Measurements from ENCODE around the gene GLCE.

DNA sequence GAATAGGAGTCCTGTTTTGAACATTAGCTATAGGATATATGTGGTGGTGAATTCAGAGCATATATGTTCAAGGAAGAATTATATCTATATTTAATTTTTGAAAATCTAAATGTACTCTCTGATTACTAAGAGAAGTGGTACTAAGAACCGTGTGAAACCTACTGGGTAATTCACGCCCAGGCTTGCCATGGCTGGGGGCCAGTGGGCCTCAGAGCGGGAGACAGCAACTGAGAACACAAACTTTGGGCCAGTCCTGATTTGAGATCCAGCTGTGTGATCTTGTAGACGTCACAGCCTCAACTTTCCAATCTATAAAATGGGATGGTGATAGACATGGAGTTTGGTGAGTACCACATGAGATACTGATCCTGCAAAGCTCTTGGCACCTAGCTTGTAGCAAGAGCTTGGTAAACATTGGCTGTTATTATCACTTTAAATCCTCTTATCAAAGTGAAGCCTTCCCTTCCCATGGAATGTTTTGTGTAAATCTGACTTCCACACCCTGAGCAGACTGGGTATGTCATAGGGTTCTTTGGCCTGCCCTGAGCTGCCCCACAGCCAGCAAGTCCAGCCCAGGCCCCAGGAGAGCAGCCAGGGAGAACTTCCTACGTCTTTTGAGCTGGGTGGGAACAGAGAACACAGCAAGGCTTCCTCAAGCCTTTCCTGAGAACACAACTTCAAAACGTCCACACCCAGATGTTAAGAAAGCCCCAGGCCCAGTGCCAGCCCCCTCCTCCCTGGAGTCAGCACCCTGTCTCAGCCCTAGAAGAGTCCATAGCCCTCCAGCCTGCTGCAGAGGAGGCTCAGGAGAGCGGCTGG, 130.1 kb downstream of the GLCE start:
- TF ChIP-seq, protein P1, sequence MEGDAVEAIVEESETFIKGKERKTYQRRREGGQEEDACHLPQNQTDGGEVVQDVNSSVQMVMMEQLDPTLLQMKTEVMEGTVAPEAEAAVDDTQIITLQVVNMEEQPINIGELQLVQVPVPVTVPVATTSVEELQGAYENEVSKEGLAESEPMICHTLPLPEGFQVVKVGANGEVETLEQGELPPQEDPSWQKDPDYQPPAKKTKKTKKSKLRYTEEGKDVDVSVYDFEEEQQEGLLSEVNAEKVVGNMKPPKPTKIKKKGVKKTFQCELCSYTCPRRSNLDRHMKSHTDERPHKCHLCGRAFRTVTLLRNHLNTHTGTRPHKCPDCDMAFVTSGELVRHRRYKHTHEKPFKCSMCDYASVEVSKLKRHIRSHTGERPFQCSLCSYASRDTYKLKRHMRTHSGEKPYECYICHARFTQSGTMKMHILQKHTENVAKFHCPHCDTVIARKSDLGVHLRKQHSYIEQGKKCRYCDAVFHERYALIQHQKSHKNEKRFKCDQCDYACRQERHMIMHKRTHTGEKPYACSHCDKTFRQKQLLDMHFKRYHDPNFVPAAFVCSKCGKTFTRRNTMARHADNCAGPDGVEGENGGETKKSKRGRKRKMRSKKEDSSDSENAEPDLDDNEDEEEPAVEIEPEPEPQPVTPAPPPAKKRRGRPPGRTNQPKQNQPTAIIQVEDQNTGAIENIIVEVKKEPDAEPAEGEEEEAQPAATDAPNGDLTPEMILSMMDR (IDR thresholded peaks at IDR 0.05): no peak
- no peak for TF ChIP-seq POLR2A (IDR thresholded peaks at IDR 0.05)

Measured in heart left ventricle (tissue), 13 donors.